ENCODE measurements around the gene CSPG4. TPM values are rescaled to one million over a fixed set of nuclear protein-coding genes. Genes with fewer than 3 reads are reported as not detected.

The CSPG4 gene
- total RNA-seq, 1 experiment from 2014 or later, result 2.0 TPM

DNA sequence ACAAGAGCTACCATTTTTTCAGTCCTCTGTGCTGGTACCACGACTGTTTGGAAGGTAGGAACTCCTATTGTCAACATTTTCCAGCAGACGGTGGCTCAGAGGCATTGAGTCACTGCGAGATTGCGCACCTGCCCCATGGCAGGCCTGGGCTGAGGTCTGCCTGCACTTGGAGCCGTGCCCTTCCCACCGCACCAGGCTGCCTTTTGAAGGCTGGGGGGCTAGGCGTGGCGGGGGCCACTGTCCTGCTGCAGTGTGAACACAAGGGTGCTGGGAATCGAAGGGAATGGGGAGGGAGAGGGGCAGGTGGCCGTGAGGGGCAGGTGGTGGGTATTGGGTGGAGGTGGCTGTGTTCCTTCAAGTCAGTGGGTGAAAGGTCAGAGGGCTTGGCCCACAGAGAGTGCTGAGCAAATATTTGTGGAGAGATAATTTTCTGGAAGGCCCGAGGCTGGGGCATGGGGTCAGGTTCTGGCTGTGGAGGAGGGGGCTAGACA, 48.7 kb downstream of the CSPG4 start:
- WGBS (ENCODE audit: extremely low coverage, insufficient read length, low lambda C conversion rate), result no CpG with 5 or more reads among the region's 11 CpGs
- 0 out of 2 replicates have a peak, but pooled peaks cover 2% of the 10 kb centered on the region for H3K4me1 ChIP-seq (ENCODE audit: insufficient read depth, low read length)
- H3K9ac ChIP-seq (ENCODE audit: extremely low read depth, insufficient read length, low read length), result no peak overlapping the region
- no peak overlapping the region for H3K23ac ChIP-seq (ENCODE audit: insufficient read length, low read depth, low read length)
- H2BK5ac ChIP-seq (ENCODE audit: insufficient read length, low read length), result no peak overlapping the region
- H2BK12ac ChIP-seq (ENCODE audit: insufficient read length, low read depth, low read length), result no peak overlapping the region
- no peak overlapping the region for H3K27ac ChIP-seq (ENCODE audit: insufficient read length, low read depth, low read length)
- no peak overlapping the region for H2AFZ ChIP-seq (ENCODE audit: low read length)
- no peaks in the 10 kb centered on the region for H3K27me3 ChIP-seq (ENCODE audit: insufficient read depth, low read length)
- H3K23me2 ChIP-seq (ENCODE audit: insufficient read length, low read depth, low read length, poor library complexity, severe bottlenecking), result no peaks in the 10 kb centered on the region
- Mint-ChIP-seq H3K27ac (peak overlapping the region in 2 of 3 experiments; percentile 27 to 50; a peak in 4 of 7 replicates), H3K4me3 (no peak overlapping the region; a peak in 1 of 5 replicates), H3K4me1 (peaks cover 0 to 8% of the 10 kb centered on the region in 2 experiments; a peak in 1 of 4 replicates), H3K36me3 (ENCODE audit: insufficient read depth in 1 of 3, low read depth in 3 of 3) (peaks cover 3 to 11% (median 4%) of the 10 kb centered on the region in 3 experiments; a peak in 6 of 7 replicates), H3K9me3 (no peaks in the 10 kb centered on the region), H3K27me3 (ENCODE audit: low read depth) (peaks cover 1% of the 10 kb centered on the region; the same call in 1 of the 2 replicates)
- no peaks in the 10 kb centered on the region for H3K79me1 ChIP-seq (ENCODE audit: insufficient read depth, low read depth, low read length, poor library complexity, severe bottlenecking)
- no peaks in the 10 kb centered on the region for H3K79me2 ChIP-seq (ENCODE audit: insufficient read depth, low read length)
- no peak overlapping the region for H3K4ac ChIP-seq (ENCODE audit: low read depth, low read length)
- H4K91ac ChIP-seq (ENCODE audit: insufficient read length, low read depth, low read length), result no peak overlapping the region
- no peak overlapping the region for H4K5ac ChIP-seq (ENCODE audit: insufficient read length, low read depth, low read length)
- no peak overlapping the region for H3T11ph ChIP-seq (ENCODE audit: low read length)
- H3K14ac ChIP-seq (ENCODE audit: insufficient read depth, low read length), result no peak overlapping the region
- no peak overlapping the region for H2BK120ac ChIP-seq (ENCODE audit: low read depth, low read length, poor library complexity, severe bottlenecking)
- TF ChIP-seq, protein P1, sequence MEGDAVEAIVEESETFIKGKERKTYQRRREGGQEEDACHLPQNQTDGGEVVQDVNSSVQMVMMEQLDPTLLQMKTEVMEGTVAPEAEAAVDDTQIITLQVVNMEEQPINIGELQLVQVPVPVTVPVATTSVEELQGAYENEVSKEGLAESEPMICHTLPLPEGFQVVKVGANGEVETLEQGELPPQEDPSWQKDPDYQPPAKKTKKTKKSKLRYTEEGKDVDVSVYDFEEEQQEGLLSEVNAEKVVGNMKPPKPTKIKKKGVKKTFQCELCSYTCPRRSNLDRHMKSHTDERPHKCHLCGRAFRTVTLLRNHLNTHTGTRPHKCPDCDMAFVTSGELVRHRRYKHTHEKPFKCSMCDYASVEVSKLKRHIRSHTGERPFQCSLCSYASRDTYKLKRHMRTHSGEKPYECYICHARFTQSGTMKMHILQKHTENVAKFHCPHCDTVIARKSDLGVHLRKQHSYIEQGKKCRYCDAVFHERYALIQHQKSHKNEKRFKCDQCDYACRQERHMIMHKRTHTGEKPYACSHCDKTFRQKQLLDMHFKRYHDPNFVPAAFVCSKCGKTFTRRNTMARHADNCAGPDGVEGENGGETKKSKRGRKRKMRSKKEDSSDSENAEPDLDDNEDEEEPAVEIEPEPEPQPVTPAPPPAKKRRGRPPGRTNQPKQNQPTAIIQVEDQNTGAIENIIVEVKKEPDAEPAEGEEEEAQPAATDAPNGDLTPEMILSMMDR (conservative IDR thresholded peaks at IDR 0.05), result no peak
- H3K9me3 ChIP-seq (ENCODE audit: control insufficient read depth, low read depth, low read length), result no peaks in the 10 kb centered on the region
- no peaks in the 10 kb centered on the region for H4K20me1 ChIP-seq (ENCODE audit: control insufficient read depth, insufficient read depth, insufficient read length)
- H4K8ac ChIP-seq (replicated peaks; ENCODE audit: insufficient read length, low read depth, low read length), result no peak overlapping the region
- H3K4me2 ChIP-seq (ENCODE audit: insufficient read depth, insufficient read length, low read length), result no peak overlapping the region
- H3K18ac ChIP-seq (ENCODE audit: insufficient read length, low read depth, low read length), result no peak overlapping the region
- DNase-seq, result no peak
- no peak overlapping the region for H2BK15ac ChIP-seq (ENCODE audit: low read depth, low read length)
- no peak overlapping the region for H2BK20ac ChIP-seq (ENCODE audit: low read depth, low read length, poor library complexity, severe bottlenecking)
- H2AK5ac ChIP-seq (ENCODE audit: insufficient read length, low read length), result no peak overlapping the region
- no peak overlapping the region for H3K56ac ChIP-seq (ENCODE audit: insufficient read length, low read depth, low read length)

Measured in H9 (cell line).